Measurements from ENCODE around the gene MT1F.

GRCh38 chr16:56613706-56614105 lies 44.1 kb upstream of the MT1F start:
- no peak for TF ChIP-seq POLR2A (IDR thresholded peaks at IDR 0.05)
- no peak for TF ChIP-seq CTCF (IDR thresholded peaks at IDR 0.05 in 4 of 5, conservative IDR thresholded peaks at IDR 0.05 in 1 of 5)

Data from gastrocnemius medialis (tissue), 4 donors.